Endodermal cell (in vitro differentiated cells): ENCODE data around the gene INHBE. TPM values are rescaled to one million over a fixed set of nuclear protein-coding genes. Genes with fewer than 3 reads are reported as not detected.

Experiments used
- DNase-seq: peaks from one replicate; pipeline ENCODE4 v3.0.0-alpha.2; 2017
- H3K27ac ChIP-seq: 2 replicates; pipeline ENCODE4 v1.5.1; 2013; ENCODE audit warnings: mild to moderate bottlenecking, low read depth, low read length, moderate library complexity
- H3K27me3 ChIP-seq: 2 replicates; pipeline ENCODE4 v1.6.1; 2013; ENCODE audit warnings: mild to moderate bottlenecking, low read length, moderate library complexity; ENCODE audit not compliant: insufficient read depth, control insufficient read depth, poor library complexity, severe bottlenecking
- H3K36me3 ChIP-seq: 2 replicates; pipeline ENCODE4 v1.7.0; 2013; ENCODE audit warnings: mild to moderate bottlenecking, low read length, moderate library complexity; ENCODE audit not compliant: control insufficient read depth, insufficient read depth
- H3K4me1 ChIP-seq: one replicate; pipeline ENCODE4 v1.7.0; 2013; ENCODE audit warnings: low read length; ENCODE audit not compliant: control insufficient read depth, insufficient read depth
- H3K4me3 ChIP-seq: 2 replicates; pipeline ENCODE4 v1.5.1; 2013; ENCODE audit warnings: mild to moderate bottlenecking, low read length, moderate library complexity
- H3K9ac ChIP-seq: 2 replicates; pipeline ENCODE4 v1.6.1; 2013; ENCODE audit warnings: mild to moderate bottlenecking, low read length, moderate library complexity; ENCODE audit not compliant: poor library complexity, severe bottlenecking; ENCODE audit errors: extremely low read depth
- H3K9me3 ChIP-seq: 2 replicates; pipeline ENCODE4 v1.6.1; 2013; ENCODE audit warnings: mild to moderate bottlenecking, low read length, moderate library complexity; ENCODE audit not compliant: control insufficient read depth
- H3K27ac Mint-ChIP-seq: 2 replicates; pipeline ENCODE4 v1.8.0; 2020; ENCODE audit warnings: mixed read lengths
- H3K27me3 Mint-ChIP-seq: 2 replicates; pipeline ENCODE4 v1.8.0; 2021; ENCODE audit warnings: mild to moderate bottlenecking, mixed read lengths; ENCODE audit not compliant: insufficient read depth
- H3K36me3 Mint-ChIP-seq: 2 replicates; pipeline ENCODE4 v1.8.0; 2020; ENCODE audit warnings: low read depth, mixed read lengths
- H3K4me1 Mint-ChIP-seq: 2 replicates; pipeline ENCODE4 v1.8.0; 2020; ENCODE audit warnings: mixed read lengths
- H3K4me3 Mint-ChIP-seq: 2 replicates; pipeline ENCODE4 v1.8.0; 2020; ENCODE audit warnings: mild to moderate bottlenecking, moderate library complexity, mixed read lengths
- H3K9me3 Mint-ChIP-seq: 2 replicates; pipeline ENCODE4 v1.8.0; 2020; ENCODE audit warnings: mild to moderate bottlenecking, mixed read lengths
- CTCF ChIP-seq: fragments of 200-600 bp; sonication (generic); conservative IDR thresholded peaks from 2 replicates; pipeline ENCODE4 v1.5.0; 2021; ENCODE audit warnings: antibody characterized with exemption, mild to moderate bottlenecking
- WGBS, 2 experiments: methylation state at CpG; one replicate each; pipeline versions ENCODE4 v1.1.5 to v1.1.7; 2013; ENCODE audit warnings: missing lambda C conversion rate in 2 of 2, mixed read lengths in 1 of 2; ENCODE audit not compliant: insufficient coverage in 1 of 2, insufficient read length in 1 of 2; 5-methylcytosine and 5-hydroxymethylcytosine counted together
- total RNA-seq, 2 donors: library from RNA; stranded (reverse); fragmentation: NEBNext Ultra II Directional in 1 of 2; extraction: Animal tissue kit (Norgen Biotek cat#: 25700) in 1 of 2; gene quantifications; 2 replicates in 1 of 2; 3 replicates in 1 of 2; pipeline ENCODE4 v1.2.1, GENCODE V29; 2021

The INHBE gene
- total RNA-seq, 2 donors from 2014 or later = 0.24 to 0.29 TPM

DNA sequence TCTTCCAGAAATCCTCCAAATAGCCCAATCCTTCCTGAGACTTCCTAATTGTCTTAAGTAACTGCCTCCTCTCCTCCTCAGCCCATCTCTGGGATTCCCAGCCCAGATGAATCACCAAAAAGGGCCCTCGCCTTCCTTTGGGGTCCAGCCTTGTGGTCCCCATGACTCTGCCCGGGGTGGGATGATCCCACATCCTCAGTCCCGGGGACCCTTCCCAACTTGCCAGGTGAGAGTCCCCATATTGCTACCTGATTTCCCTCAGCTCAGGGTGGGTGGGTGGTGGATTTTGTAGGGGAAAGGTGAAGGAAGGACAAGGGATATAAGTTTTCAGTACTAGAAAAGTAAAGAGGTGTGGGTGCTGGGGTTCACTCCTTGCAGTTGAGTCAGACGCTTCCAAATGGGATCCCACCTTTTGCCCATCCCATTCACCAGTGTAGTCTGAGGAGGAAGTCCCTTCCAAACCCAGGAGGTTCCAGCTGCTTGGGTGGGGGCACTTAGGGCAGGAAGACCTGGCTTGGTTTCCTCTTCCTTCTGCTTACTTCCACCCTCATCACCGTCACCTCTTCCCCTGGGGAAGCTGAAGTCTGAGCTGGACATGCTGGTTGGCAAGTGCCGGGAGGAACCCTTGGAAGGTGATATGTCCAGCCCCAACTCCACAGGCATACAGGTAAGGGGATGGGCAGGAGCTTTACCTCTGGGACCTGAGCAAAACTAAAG, 10.1 kb downstream of the INHBE start:
- peaks cover 12% of the 10 kb centered on the region for H3K4me1 Mint-ChIP-seq
- Histone ChIP-seq H3K4me3 (no peak overlapping the region), H3K27ac (no peak overlapping the region), H3K4me1 (no peaks in the 10 kb centered on the region), H3K27me3 (peaks cover 32% of the 10 kb centered on the region), H3K9ac (no peak overlapping the region), H3K9me3 (no peaks in the 10 kb centered on the region), H3K36me3 (no peaks in the 10 kb centered on the region)
- H3K9me3 Mint-ChIP-seq = no peaks in the 10 kb centered on the region
- H3K36me3 Mint-ChIP-seq = no peaks in the 10 kb centered on the region
- TF ChIP-seq CTCF = no peak
- H3K4me3 Mint-ChIP-seq = no peak overlapping the region
- no peak for DNase-seq
- 80 to 92% methylated on average over 1 to 6 of the region's 6 CpGs for WGBS, 2 experiments
- H3K27ac Mint-ChIP-seq = no peak overlapping the region
- peaks cover 49% of the 10 kb centered on the region for H3K27me3 Mint-ChIP-seq

- H3K4me1 ChIP-seq = no peaks in the 10 kb centered on the region
- H3K36me3 ChIP-seq = no peaks in the 10 kb centered on the region
- 92 to 93% methylated on average over 7 to 13 of the region's 14 CpGs for WGBS, 2 experiments
- no peak for DNase-seq
- H3K27me3 ChIP-seq = peaks cover 25% of the 10 kb centered on the region
- Mint-ChIP-seq H3K36me3 (no peaks in the 10 kb centered on the region), H3K27me3 (peaks cover 43% of the 10 kb centered on the region), H3K4me1 (peaks cover 8% of the 10 kb centered on the region), H3K27ac (no peak overlapping the region), H3K4me3 (no peak overlapping the region), H3K9me3 (no peaks in the 10 kb centered on the region)
- no peak overlapping the region for H3K4me3 ChIP-seq
- H3K27ac ChIP-seq = no peak overlapping the region
- no peak for TF ChIP-seq CTCF
- H3K9me3 ChIP-seq = no peaks in the 10 kb centered on the region
- no peak overlapping the region for H3K9ac ChIP-seq
These were observed 10.8 kb downstream of the INHBE start for GRCh38 chr12:57465747-57466505.

DNA sequence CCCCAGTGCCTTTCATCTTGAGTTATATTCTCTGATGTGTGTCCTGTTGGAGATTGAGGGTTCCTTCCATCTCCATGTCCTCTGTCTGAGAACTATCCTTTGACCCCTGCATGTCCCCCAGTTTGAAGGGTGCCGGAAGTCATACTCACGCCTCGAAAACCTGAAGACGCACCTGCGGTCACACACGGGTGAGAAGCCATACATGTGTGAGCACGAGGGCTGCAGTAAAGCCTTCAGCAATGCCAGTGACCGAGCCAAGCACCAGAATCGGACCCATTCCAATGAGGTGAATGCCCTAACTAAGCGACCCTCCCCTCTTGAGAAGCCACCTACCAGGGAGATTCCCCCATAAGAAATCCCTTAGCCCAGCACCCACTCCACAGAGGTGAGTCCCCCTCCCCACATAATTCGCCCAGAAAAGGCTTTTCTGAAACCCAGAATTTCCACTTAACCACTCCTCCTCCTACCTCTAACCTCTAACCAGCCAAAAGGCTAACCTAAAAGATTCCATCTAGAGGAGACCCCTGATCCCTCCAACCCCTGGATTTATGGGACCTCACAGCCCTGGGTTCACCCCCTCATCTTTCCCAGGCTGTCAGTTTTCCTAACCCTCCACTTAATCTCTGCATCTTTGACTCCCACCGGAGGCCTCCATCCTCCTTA, 12.2 kb downstream of the INHBE start:
- no peaks in the 10 kb centered on the region for H3K4me1 ChIP-seq
- H3K9ac ChIP-seq = no peak overlapping the region
- no peak overlapping the region for H3K4me3 ChIP-seq
- no peaks in the 10 kb centered on the region for H3K9me3 ChIP-seq
- H3K4me3 Mint-ChIP-seq = no peak overlapping the region
- H3K27me3 Mint-ChIP-seq = peaks cover 45% of the 10 kb centered on the region
- H3K36me3 ChIP-seq = no peaks in the 10 kb centered on the region
- H3K36me3 Mint-ChIP-seq = no peaks in the 10 kb centered on the region
- H3K4me1 Mint-ChIP-seq = peaks cover 4% of the 10 kb centered on the region
- no peaks in the 10 kb centered on the region for H3K9me3 Mint-ChIP-seq
- no peak overlapping the region for H3K27ac ChIP-seq
- H3K27me3 ChIP-seq = peaks cover 23% of the 10 kb centered on the region
- H3K27ac Mint-ChIP-seq = no peak overlapping the region
- no peak for DNase-seq
- 90 to 96% methylated on average over 11 to 12 of the region's 12 CpGs for WGBS, 2 experiments
- no peak for TF ChIP-seq CTCF
